Ishikawa (cell line): ENCODE data around the gene DUSP18.

Experiments used
- CEBPB ChIP-seq: IDR thresholded peaks from 2 replicates; pipeline ENCODE4 v1.6.1; 2012
- CREB1 ChIP-seq: IDR thresholded peaks from 2 replicates; pipeline ENCODE4 v1.6.1; 2012; ENCODE audit warnings: low read depth
- EGR1 ChIP-seq: IDR thresholded peaks from 2 replicates; pipeline ENCODE4 v1.6.1; 2012
- EP300 ChIP-seq: IDR thresholded peaks from 2 replicates; pipeline ENCODE4 v1.6.1; 2012; ENCODE audit warnings: borderline replicate concordance
- FOXM1 ChIP-seq: IDR thresholded peaks from 2 replicates; pipeline ENCODE4 v1.6.1; 2012; ENCODE audit warnings: low read depth, borderline replicate concordance
- MAX ChIP-seq: IDR thresholded peaks from 2 replicates; pipeline ENCODE4 v1.6.1; 2012
- NFIC ChIP-seq: IDR thresholded peaks from 2 replicates; pipeline ENCODE4 v1.6.1; 2012
- RAD21 ChIP-seq: IDR thresholded peaks from 2 replicates; pipeline ENCODE4 v1.6.1; 2012; ENCODE audit warnings: low read depth
- REST ChIP-seq: IDR thresholded peaks from 2 replicates; pipeline ENCODE4 v1.6.1; 2012; ENCODE audit warnings: low read depth, mild to moderate bottlenecking
- TAF1 ChIP-seq: IDR thresholded peaks from 2 replicates; pipeline ENCODE4 v1.6.1; 2012; ENCODE audit warnings: low read depth, mild to moderate bottlenecking
- TCF12 ChIP-seq: IDR thresholded peaks from 2 replicates; pipeline ENCODE4 v1.6.1; 2012; ENCODE audit warnings: low read depth
- TEAD4 ChIP-seq: IDR thresholded peaks from 2 replicates; pipeline ENCODE4 v1.6.1; 2012
- USF1 ChIP-seq: IDR thresholded peaks from 2 replicates; pipeline ENCODE4 v1.6.1; 2012
- YY1 ChIP-seq: IDR thresholded peaks from 2 replicates; pipeline ENCODE4 v1.6.1; 2012; ENCODE audit warnings: low read depth
- ZBTB7A ChIP-seq: IDR thresholded peaks from 2 replicates; pipeline ENCODE4 v1.6.1; 2012; ENCODE audit warnings: low read depth

DUSP18 gene

GRCh38 chr22:30667494-30668385, at the start of gene DUSP18:
Gene DUSP18 (minus strand): TSS chr22:30667875. CDS start chr22:30664003, 3,872 bp downstream.
- TF ChIP-seq YY1 = peak; percentile 79
- TF ChIP-seq EP300 = no peak
- TF ChIP-seq MAX = peak; percentile 63
- TF ChIP-seq REST = no peak
- peak; percentile 61; the same call in 1 of the 2 replicates for TF ChIP-seq TAF1
- 0 out of 2 replicates have a peak, but pooled peaks have one; percentile 14 for TF ChIP-seq USF1
- TF ChIP-seq EGR1 = peak; percentile 25; the same call in 1 of the 2 replicates
- TF ChIP-seq ZBTB7A = no peak
- no peak for TF ChIP-seq TEAD4
- TF ChIP-seq TCF12 = peak; percentile 31; the same call in 1 of the 2 replicates

GRCh38 chr22:30714062-30714461, 46.4 kb upstream of the DUSP18 start:
- TF ChIP-seq TCF12 = no peak
- TF ChIP-seq REST = no peak
- no peak for TF ChIP-seq CREB1
- TF ChIP-seq TEAD4 = no peak
- TF ChIP-seq RAD21 = no peak
- no peak for TF ChIP-seq FOXM1
- TF ChIP-seq EGR1 = no peak
- TF ChIP-seq MAX = no peak
- no peak for TF ChIP-seq USF1
- TF ChIP-seq EP300 = no peak
- no peak for TF ChIP-seq YY1
- TF ChIP-seq ZBTB7A = no peak
- TF ChIP-seq NFIC = no peak
- TF ChIP-seq TAF1 = no peak
- no peak for TF ChIP-seq CEBPB

GRCh38 chr22:30712094-30712493, 44.4 kb upstream of the DUSP18 start:
- TF ChIP-seq CEBPB = no peak
- no peak for TF ChIP-seq TAF1
- no peak for TF ChIP-seq TEAD4

GRCh38 chr22:30705710-30706651, 38.3 kb upstream of the DUSP18 start:
- TF ChIP-seq RAD21 = no peak
- TF ChIP-seq FOXM1 = no peak
- TF ChIP-seq NFIC = no peak
- no peak for TF ChIP-seq REST
- no peak for TF ChIP-seq TCF12
- no peak for TF ChIP-seq YY1
- no peak for TF ChIP-seq EP300
- TF ChIP-seq ZBTB7A = no peak
- TF ChIP-seq CREB1 = no peak
